HG03558 (cell line): Measurements from ENCODE around the gene MEX3A.

Source experiments
- ATAC-seq: cut with Tn5 transposase; IDR thresholded peaks from one replicate; pipeline ENCODE4 v1.9.1; 2021; ENCODE audit warnings: moderate number of reproducible peaks; ENCODE audit not compliant: unreplicated experiment; ENCODE audit errors: extremely low read depth

MEX3A gene

DNA sequence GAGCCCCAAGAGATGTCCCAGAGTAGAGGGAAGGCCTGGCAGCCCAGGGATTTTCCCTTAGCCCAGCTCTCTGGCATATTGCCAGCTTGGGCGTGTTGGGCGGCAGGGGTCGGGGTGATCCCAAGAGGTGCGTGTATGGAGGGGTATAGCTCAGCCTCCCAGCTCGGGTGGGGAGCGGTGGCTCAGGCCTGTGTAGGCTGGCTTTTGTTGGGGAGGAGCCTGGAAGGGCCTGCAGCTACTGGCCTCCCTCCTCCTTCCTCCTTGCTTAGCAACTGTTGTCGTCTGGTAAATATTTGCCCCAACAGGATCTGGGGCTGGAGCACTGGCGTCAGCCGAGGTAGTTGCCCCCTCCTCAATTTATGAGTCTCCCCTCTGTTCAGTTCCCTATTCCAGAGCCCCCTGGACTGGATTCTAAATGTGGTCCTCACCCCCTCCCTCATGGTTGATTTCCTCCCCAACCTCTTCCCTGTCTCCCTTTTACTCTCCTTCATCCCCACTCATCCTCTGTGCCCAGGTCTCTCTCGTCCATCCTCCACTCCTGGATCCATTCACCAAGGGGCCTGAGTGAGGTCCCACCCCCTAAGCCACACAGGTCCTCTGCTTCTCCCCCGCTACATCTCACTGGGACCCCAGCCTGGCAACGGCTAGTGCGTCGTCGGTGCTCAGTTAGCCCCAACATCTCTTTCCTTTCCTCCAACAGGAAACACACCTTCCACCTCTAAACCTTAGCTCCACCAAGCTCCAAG is 22.0 kb upstream of the MEX3A start:
- ATAC-seq: no peak

DNA sequence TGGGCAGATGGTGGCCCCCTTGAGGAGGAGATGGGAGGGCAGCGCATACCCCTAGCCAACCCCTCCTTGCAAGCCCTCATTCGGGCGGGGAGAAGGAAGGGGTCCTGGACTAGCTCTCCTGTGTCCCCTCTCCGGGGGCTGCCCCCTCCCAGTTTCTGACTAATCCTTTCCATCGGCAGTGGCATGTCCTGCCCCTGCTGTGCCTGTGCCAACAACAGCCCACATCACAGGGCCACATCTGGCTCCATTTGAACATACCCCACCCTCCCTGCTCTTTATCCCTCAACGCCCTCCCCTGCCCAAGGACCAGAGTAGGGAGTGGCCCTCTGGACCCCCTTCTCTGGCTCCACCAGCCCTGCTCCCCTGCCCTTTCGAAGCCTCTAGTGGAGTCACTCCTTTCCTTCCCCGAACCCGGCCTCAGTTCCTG is 21.3 kb upstream of the MEX3A start:
- ATAC-seq: no peak

DNA sequence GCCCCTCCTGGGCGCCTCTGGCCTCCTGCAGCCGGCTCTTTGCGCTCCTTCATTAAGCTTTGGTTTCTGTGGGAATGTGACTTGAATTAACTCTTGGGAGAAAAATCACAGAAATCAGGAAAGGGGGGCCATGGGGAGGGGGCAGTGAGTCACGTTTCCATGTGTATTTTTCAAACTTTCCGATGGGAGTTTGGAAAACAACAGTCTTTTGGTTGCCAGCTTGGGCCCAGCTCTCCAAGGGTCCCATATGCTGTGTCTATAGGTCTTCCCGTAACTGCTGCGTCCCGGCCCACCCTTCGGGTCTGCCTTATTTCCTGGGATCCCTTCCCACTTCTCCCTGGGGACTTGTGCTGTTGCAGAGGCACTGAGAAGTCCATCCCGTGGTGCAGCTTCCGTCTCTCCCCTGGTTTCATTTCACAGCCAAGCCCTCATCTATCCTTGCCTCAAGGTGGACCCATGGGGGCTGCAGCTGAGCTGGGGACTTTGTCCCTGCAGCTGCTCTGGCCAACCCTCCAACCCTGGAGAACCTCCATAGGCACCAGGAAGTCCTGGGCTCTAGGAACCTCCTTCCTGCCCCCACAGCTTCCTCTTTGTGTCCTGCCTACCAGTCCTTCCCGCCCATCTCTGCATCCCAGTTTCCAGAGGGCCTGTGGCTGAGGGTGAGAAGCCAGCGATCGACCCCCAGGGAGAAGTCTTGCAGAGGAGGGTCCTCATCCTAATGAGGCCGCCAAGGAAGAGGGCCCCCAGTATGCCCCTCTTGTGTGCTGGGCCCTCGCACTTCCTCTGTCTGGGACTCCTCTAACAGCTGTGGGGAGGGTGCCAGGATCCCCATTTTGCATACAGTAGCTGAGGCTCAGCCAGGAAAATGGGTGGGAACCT is 20.6 kb upstream of the MEX3A start:
- no peak for ATAC-seq

DNA sequence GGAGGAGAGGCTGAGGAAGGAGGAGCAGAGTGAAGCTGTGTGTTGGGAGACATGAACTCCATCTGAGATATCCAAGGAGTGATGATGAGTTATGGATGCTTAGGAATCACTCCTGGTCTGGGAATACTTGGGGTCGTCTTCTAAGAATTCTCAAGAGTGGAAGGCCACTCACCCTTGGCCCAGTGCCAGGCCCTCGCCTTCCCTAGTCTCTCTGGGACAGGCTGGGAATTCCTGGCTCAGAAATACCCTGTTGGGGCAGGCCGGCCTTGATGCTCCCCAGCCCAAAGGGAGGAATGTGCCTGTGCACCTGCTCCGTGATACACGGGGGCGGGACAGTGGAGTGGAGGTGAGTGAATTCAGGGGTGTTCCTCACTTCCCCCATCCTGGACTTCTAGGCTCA is 19.6 kb upstream of the MEX3A start:
- no peak for ATAC-seq

DNA sequence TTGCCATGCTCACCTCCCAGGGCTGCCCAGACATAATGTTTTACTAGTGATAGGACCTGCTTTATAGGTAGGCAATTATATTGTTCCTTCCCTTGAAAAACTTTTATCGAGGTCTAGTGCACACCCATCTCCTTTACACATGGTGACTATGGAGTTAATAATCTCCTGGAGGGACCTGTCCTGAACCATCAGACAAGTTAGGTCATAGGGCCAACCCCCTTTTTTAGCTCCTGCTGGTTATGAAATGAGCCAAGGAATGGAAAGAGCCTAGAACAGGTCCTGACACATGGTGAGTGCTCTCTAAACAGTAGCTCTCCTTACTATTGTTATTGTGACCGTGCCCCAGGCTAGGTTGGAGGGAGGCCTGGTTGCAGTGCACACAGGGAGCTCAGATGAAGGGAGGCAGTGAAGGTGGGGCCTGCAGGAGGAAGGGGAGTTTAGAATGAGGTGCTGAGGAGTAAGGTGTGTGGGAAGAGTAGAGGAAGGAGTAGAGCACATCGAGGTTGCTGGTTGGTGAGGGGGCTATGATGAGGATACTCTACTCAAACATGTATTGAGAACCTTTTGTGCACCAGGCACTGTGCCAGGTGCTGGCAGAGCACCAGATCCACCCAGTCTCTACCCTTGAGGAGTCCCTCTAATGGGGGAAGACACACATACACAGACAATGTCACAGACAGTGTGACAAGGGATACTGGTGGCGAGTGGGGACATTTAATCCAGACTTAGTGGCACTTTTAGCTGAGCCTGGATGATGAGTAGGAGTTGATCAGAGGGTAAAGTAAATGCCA is 18.1 kb upstream of the MEX3A start:
- ATAC-seq: no peak

DNA sequence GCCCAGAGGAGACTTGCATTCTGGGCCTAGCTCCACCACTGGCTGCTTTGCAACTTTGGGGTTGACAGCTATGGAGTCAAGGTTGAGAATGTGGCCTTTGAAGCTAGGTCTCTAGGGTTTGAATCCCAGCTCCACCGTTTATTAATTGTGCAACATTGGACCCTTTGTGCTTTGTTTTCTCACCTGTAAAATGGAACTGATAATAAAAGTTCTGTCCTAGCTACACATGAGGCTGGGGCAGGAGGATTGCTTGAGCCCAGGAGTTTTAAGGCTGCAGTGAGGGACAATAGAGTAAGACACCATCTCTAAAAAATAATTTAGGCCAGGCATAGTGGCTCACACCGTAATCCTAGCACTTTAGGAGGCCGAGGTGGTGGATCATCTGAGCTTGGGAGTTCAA is 17.0 kb upstream of the MEX3A start:
- ATAC-seq: no peak

DNA sequence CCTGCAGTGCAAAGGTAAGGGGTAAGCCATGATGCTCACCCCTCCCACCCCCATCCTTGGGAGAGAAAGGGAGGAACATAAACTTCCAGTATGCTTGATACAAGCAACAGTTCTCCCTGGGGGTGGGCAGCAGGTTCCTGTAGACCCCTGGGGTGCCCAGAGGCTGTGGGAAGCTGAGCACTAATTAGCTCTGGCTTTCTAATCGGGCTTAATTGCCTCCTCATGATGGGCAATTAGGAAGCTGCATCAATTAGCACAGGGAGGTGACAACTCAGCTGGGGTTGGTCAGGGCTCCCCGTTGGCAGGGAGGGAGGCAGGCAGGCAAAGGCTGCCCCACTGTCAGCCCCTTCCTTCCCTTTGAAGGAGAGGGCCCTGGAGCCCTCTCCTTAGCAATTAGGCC is 16.5 kb upstream of the MEX3A start:
- no peak for ATAC-seq

DNA sequence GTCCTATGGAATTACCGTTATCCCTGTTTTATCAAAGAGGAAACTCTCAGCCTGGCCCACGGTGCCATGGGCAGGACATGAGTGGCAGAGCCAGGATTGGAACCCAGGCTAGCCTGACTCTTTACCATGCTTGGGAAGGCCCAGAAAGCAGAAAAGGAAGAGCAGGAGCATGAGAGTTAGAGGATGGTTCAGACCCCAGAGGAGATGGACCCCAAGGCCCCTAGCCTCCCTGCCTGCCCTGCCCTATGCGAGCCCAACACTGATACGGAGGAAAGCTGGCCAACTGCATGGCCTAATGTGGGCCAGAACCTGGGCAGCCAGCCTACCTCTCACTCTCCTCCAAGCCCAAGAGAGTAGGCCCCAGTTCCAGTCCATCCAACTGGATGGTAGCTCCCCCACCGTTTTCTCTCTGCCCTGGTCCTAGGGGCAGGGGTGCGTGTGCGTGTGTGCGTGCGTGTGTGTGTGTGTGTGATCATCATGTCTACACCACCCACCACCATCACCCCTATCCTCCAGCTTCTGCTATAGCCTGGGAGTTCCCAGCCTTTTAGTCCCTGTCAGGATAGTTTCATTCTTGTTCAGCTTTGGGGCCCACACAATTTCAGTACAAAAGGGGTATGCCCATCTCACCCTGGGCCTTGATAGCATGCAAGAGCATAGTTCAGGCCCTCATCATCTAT is 15.4 kb upstream of the MEX3A start:
- no peak for ATAC-seq

DNA sequence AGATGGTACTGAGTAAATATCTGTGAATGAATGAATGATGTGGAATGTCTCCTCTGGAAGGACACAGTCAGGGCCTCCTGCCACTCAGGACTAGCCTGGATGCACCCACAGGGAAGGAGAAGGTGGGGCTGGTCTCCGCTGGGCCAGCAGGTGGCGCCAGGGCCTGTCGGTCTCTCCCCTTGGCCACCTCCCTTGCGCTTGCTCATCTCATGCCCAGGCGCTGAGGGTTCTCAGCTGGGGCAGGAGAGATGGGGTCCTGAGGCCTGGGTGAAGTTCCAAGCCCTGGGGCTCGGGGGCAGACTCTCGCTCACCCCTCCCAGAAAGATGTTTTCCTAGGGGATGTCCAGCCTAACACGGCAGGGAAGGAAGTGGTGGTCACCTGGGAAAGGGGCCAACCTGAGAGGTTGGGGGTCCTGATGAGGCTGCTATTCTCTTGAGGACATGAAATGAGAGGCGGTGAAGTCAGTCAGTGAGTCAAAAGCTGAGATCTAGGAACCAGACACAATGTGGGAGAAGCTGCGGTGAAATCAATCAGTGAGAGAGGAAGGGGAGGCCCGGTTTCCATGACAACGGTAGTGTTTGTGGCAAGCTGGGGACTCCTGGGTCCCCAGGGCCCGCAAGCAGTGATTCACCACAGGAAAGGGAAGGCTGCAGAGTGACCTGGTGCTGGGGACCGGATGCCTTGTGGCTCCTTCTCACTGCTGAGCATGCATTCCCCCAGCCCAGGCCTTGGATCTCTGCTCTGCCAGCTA is 14.6 kb upstream of the MEX3A start:
- ATAC-seq: no peak

DNA sequence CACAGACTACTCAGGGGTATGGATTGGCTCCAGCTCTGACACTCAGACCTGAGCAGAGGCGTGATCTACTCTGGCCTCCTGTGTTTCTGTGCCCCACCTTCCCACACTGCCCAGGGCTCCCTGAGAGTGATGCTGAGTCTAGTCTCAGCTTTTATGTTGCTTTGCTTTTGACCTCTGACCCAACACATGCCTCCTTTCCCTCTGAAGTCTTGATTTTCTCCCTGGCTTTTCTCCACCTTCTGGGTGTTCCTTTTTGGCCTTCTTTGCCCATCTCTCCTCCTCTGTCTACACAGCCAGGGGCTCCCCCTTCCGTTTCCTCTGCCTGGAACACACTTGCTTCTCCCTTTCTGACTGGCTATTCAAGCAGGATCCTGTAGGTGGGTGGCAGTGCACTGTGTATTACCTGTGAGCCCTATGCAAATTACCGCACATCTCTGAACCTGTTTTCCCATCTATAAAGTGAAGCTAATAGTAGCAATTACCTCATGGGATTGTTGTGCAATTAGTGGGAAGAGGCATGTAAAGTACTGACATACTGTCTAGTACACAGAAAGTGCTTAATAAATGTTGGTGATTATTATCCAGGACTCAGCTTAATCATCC is 13.7 kb upstream of the MEX3A start:
- no peak for ATAC-seq

DNA sequence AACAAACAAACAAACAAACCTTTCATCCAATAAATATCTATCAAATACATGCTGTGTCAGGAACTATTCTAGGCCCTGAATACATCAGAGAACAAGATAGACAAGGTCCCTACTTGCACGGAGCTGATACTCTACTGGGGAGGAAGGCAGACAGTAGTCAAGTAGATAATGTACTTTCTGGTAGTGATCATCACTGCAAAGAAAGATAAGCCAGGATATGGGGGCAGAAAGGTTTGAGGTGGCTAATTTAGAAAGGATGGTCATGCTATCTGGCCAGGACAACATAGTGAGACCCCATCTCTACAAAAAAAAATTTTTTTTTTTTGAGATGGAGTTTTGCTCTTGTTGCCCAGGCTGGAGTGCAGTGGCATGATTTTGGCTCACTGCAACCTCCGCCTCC is 9.3 kb upstream of the MEX3A start:
- ATAC-seq: no peak

DNA sequence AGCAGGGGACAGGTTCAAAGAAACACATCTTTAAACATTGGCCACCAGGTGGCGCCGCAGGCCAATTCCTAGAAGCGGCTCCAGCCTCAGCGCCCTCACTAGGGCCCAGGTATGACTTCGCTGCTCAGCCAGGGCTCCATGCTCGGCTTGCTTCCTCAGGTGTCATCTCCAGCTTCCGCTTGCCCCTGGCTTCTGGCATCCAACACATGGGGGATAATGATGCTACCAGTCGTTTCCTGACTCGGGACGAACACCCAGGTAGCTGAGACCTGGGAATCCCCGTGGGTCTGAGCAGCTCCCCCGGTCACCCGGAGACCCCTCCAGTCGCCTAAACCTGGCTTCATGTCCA is 8.5 kb upstream of the MEX3A start:
- ATAC-seq: no peak

DNA sequence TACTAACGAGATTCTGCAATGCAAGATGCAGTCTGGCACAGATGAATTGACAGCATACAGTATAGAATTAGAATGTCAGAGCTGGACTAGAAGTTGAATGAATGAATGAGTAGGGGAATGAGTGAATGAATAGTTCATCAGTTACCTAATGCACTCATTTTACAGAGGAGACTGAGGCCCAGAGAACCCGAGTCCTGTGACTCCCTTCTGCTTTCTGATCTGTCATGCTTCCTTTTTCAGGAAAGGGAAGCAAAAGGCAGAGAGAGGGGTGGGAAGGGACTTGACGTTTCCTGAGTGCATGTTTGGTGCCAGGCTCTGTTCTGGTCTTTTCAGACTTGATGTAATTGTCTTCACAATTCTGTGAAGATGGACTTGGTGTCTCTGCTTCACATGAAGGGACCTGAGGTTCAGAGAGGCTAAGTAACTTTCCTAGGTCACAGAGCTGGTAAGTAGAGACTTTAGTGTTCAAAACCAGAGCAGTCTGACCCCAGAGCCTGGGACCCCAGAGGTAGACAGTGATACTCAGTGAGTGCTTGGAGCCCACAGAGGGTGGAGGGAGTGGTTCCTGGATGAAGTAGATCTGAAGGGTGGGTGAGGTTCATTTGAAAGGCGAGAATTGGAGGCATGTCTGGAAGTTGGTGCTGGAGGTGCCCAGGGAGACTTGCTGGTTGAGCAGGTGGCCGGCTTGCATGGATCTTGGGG is 8.0 kb upstream of the MEX3A start:
- ATAC-seq: no peak

DNA sequence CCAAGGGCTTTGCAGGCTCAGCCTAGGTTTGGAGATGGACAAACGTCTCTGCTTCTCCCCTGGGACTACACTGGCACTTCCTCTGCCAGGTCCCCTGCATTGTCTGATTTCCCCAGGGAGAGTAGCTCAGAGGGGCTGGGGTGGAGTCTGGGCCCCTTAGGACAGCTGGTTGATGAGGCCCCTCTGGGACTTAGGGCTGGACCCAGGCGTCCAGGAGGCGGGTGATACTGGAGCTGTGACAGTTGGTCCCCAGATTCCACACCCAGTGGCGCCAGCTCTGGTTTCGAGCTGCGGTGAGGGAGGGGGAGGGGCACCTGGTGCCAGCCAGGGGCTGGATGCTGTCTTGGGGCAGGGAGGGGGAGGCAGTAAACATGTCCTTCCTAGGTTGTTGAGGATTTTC is 7.4 kb upstream of the MEX3A start:
- ATAC-seq: no peak

DNA sequence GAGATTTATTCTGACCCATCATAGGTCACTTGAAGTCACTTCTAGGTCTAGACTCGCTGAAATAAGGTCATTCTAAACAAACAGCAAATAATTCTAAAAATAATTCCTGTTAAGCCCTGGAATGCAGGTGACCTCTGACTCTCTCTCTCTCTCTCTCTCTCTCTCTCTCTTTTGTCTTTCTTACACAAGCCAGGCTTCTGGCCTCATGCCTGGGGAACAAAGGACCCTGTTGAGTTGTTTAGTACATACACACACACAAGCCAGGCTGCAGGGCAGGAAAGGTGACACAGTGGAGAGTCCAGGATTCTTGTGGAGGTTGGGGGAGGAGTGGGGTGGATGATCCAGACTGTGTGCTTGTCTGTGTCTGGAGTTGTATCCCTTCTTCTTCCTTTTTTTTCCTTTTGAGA is 4.0 kb upstream of the MEX3A start:
- ATAC-seq: no peak

DNA sequence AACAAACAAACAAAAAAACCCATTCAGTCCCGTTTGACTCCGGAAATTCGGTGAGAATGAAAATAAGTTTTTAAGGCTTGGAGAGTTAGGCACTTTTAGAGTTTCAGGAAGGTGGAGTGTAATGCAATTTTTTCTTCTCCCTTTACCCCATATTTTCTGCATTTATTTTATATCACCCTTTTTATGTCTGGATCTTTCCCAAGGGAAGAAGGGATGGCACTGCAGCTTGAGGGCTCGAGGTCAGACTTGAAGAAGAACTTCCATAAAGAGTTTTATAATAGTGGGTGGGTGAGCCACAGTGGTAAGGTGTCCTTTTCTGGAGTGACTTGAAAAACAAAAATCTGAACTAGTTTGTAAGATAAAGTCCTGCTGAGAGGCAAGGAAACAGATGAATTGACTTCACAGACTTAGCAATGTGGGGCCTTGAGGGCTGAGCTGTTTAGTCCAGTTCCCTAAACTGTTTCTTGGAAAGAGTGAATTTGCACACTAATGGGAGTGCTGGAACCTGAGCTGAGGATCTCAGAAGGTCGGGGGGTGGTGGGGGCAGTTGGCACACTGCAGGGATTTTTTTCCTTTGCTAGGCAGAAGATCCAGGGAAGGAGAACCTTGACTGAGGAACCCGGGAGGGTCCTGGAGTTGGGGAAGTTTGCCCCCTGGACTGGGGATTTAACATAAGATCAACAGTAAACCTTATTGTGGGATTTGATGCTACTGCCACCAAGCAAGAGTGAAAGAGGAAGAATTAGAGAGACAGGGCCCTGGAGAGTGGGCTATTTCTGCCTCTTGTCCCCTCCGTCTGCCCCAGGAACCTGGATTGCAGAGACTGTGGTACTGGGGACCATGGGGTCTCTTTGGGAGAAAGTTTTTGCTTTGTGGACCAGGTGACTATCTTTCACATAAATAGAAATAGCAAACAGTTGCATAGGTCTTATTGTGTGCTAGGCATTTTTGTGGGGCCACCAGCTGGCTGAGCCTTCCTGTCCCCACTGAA is 1.8 kb upstream of the MEX3A start:
- no peak for ATAC-seq

DNA sequence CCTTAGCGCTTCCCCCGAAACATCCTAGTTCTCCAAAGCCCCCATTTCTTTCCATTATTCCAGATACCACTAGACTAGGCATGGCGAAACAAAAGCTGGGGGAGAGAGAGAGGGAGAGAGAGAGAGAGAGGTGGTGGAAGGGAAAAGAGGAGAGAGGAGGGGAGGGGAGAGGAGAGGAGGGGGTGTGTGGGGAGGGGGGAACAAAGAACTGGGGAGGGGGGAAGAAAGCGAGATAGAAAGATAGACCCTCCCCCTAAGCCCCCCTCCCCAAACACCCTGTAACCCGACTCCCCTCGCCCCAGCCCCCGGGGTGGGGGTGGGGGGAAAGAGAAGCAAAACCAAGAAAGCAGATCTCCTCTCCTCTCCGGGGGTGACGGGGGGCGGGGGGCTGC is 352 bp downstream of the MEX3A start:
- no peak for ATAC-seq
